GM23338 (cell line): Measurements from ENCODE around the gene DPP10. TPM values are rescaled to one million over a fixed set of nuclear protein-coding genes. Genes with fewer than 3 reads are reported as not detected.

Source experiments
- ATAC-seq: fragments of 200-7000 bp; cut with Tn5 transposase; 3 replicates; pipeline ENCODE4 v1.9.1; 2020
- DNase-seq: peaks from one replicate; pipeline ENCODE4 v3.0.0-alpha.2; 2015; ENCODE audit warnings: low spot score
- H2AFZ ChIP-seq: fragments of 200-600 bp; sonication (generic); 2 replicates; pipeline ENCODE4 v1.8.0; 2016; ENCODE audit warnings: antibody characterized with exemption, mild to moderate bottlenecking, moderate library complexity
- H3F3A ChIP-seq: fragments of 200-600 bp; sonication (generic); replicated peaks from 2 replicates; pipeline ENCODE4 v1.8.0; 2017; ENCODE audit warnings: antibody characterized with exemption, mixed run types, low read depth
- H3K27ac ChIP-seq: fragments of 200-600 bp; sonication (generic); 2 replicates; pipeline ENCODE4 v1.6.1; 2016; ENCODE audit warnings: low read depth
- H3K27me3 ChIP-seq: fragments of 200-600 bp; sonication (generic); 2 replicates; pipeline ENCODE4 v1.8.0; 2016; ENCODE audit warnings: mild to moderate bottlenecking, mixed run types, moderate library complexity; ENCODE audit not compliant: insufficient read depth
- H3K36me3 ChIP-seq: fragments of 200-600 bp; sonication (generic); 2 replicates; pipeline ENCODE4 v1.8.0; 2016; ENCODE audit warnings: mild to moderate bottlenecking; ENCODE audit not compliant: insufficient read depth
- H3K4me1 ChIP-seq: fragments of 200-600 bp; sonication (generic); 2 replicates; pipeline ENCODE4 v1.8.0; 2016; ENCODE audit warnings: mild to moderate bottlenecking, moderate library complexity; ENCODE audit not compliant: insufficient read depth
- H3K4me2 ChIP-seq: fragments of 200-600 bp; sonication (generic); 2 replicates; pipeline ENCODE4 v1.7.1; 2017; ENCODE audit warnings: mixed run types
- H3K4me3 ChIP-seq: fragments of 200-600 bp; sonication (generic); 2 replicates; pipeline ENCODE4 v1.6.1; 2016; ENCODE audit warnings: mixed run types
- H3K79me2 ChIP-seq: fragments of 200-600 bp; sonication (generic); replicated peaks from 2 replicates; pipeline ENCODE4 v1.8.0; 2017; ENCODE audit warnings: mild to moderate bottlenecking; ENCODE audit not compliant: insufficient read depth
- H3K9me2 ChIP-seq: fragments of 200-600 bp; sonication (generic); 2 replicates; pipeline ENCODE4 v1.8.0; 2017; ENCODE audit not compliant: insufficient read depth
- H4K20me1 ChIP-seq: fragments of 200-600 bp; sonication (generic); replicated peaks from 2 replicates; pipeline ENCODE4 v1.8.0; 2017; ENCODE audit warnings: mild to moderate bottlenecking; ENCODE audit not compliant: insufficient read depth
- H3K27ac Mint-ChIP-seq: 2 replicates; pipeline ENCODE4 v1.8.0; 2020; ENCODE audit warnings: inconsistent platforms, mild to moderate bottlenecking, moderate library complexity, mixed read lengths
- H3K27me3 Mint-ChIP-seq: 3 replicates; pipeline ENCODE4 v1.8.0; 2022; ENCODE audit warnings: low read depth, mild to moderate bottlenecking, moderate library complexity, mixed read lengths, inconsistent platforms; ENCODE audit not compliant: insufficient read depth, poor library complexity
- H3K36me3 Mint-ChIP-seq: 3 replicates; pipeline ENCODE4 v1.8.0; 2021; ENCODE audit warnings: low read depth, mild to moderate bottlenecking, inconsistent platforms, moderate library complexity, mixed read lengths
- H3K4me1 Mint-ChIP-seq: 3 replicates; pipeline ENCODE4 v1.8.0; 2020; ENCODE audit warnings: mild to moderate bottlenecking, inconsistent platforms, mixed read lengths
- H3K4me3 Mint-ChIP-seq: 3 replicates; pipeline ENCODE4 v1.8.0; 2021; ENCODE audit warnings: moderate library complexity, mild to moderate bottlenecking, inconsistent platforms, mixed read lengths
- H3K9me3 Mint-ChIP-seq: 3 replicates; pipeline ENCODE4 v1.8.0; 2020; ENCODE audit warnings: moderate library complexity, mild to moderate bottlenecking, inconsistent platforms, mixed read lengths
- CREB1 ChIP-seq: fragments of 250-450 bp; sonication (Bioruptor Pico); IDR thresholded peaks from 2 replicates; pipeline ENCODE4 v1.5.0; 2020; ENCODE audit warnings: low read depth, mild to moderate bottlenecking, moderate library complexity
- CTCF ChIP-seq, 2 experiments: fragments of 200-600 bp in 1 of 2; sonication (generic) in 1 of 2; conservative IDR thresholded peaks; 2 replicates each; pipeline versions ENCODE4 v1.5.1 to v1.6.1; 2016 to 2017; ENCODE audit warnings: antibody characterized with exemption in 2 of 2, low read depth in 2 of 2, mild to moderate bottlenecking in 2 of 2, moderate library complexity in 1 of 2
- EZH2 ChIP-seq: fragments of 200-600 bp; sonication (generic); IDR thresholded peaks from one replicate; pipeline ENCODE4 v1.8.0; 2017; ENCODE audit warnings: antibody characterized with exemption, mild to moderate bottlenecking, low read depth; ENCODE audit not compliant: unreplicated experiment
- EZH2phosphoT487 ChIP-seq: fragments of 200-600 bp; sonication (generic); IDR thresholded peaks from one replicate; pipeline ENCODE4 v1.8.1; 2018; ENCODE audit warnings: antibody characterized with exemption; ENCODE audit not compliant: unreplicated experiment
- JUNB ChIP-seq: IDR thresholded peaks from one replicate; pipeline ENCODE4 v1.6.1; 2016; ENCODE audit warnings: antibody characterized with exemption; ENCODE audit not compliant: unreplicated experiment
- NANOG ChIP-seq: IDR thresholded peaks from 2 replicates; pipeline ENCODE4 v1.6.1; 2016; ENCODE audit warnings: antibody characterized with exemption, borderline replicate concordance
- POLR2AphosphoS5 ChIP-seq: IDR thresholded peaks from 2 replicates; pipeline ENCODE4 v1.6.1; 2016; ENCODE audit warnings: antibody characterized with exemption, low read depth
- STAT1 ChIP-seq: IDR thresholded peaks from one replicate; pipeline ENCODE4 v1.6.1; 2016; ENCODE audit warnings: antibody characterized with exemption; ENCODE audit not compliant: unreplicated experiment
- ZNF114 ChIP-seq: fragments of 250-450 bp; sonication (Bioruptor Pico); IDR thresholded peaks from 2 replicates; pipeline ENCODE4 v1.5.0; 2020; ENCODE audit warnings: mild to moderate bottlenecking, moderate library complexity
- ZNF331 ChIP-seq: fragments of 250-450 bp; sonication (Bioruptor Pico); IDR thresholded peaks from 2 replicates; pipeline ENCODE4 v1.5.0; 2020; ENCODE audit warnings: low read depth, mild to moderate bottlenecking, moderate library complexity
- polyA plus RNA-seq: library from polyadenylated mRNA; unstranded; fragments of >200 nt; fragmentation: Nextera tagmentation; extraction: Ambion mirVana; gene quantifications from 2 replicates; pipeline ENCODE4 v1.2.1, GENCODE V29; 2016
- total RNA-seq: library from RNA; depleted of rRNA; stranded (reverse); fragments of >200 nt; shearing (Covaris generic); gene quantifications from 2 replicates; pipeline ENCODE4 v1.2.3, GENCODE V29; 2014
- TF ChIP-seq, protein P1 (sequence below): IDR thresholded peaks from 2 replicates; pipeline ENCODE4 v1.6.1; 2016; ENCODE audit warnings: antibody characterized with exemption
- TF ChIP-seq, protein P2 (sequence below): fragments of 250-450 bp; sonication (Bioruptor Pico); IDR thresholded peaks from 2 replicates; pipeline ENCODE4 v1.5.0; 2020; ENCODE audit warnings: mild to moderate bottlenecking, moderate library complexity

DPP10 gene
- total and polyA plus RNA-seq, 2 experiments from 2014 or later = 3.6 to 14.8 TPM

- TF ChIP-seq CTCF (conservative IDR thresholded peaks at IDR 0.05; ENCODE audit: low read depth in 2 of 2) = no peak
- TF ChIP-seq, protein P1, sequence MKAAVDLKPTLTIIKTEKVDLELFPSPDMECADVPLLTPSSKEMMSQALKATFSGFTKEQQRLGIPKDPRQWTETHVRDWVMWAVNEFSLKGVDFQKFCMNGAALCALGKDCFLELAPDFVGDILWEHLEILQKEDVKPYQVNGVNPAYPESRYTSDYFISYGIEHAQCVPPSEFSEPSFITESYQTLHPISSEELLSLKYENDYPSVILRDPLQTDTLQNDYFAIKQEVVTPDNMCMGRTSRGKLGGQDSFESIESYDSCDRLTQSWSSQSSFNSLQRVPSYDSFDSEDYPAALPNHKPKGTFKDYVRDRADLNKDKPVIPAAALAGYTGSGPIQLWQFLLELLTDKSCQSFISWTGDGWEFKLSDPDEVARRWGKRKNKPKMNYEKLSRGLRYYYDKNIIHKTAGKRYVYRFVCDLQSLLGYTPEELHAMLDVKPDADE = no peak
- TF ChIP-seq NANOG = no peak
- TF ChIP-seq POLR2AphosphoS5 = no peak
- no peak for TF ChIP-seq ZNF114 (CRISPR knock-in tag)
- no peak for TF ChIP-seq EZH2phosphoT487
- TF ChIP-seq EZH2 = no peak
Observed at GRCh38 chr2:115034801-115035200, 592.4 kb downstream of the DPP10 start (continued).

- H3K4me1 Mint-ChIP-seq = peaks cover 12% of the 10 kb centered on the region; the same call in 2 of the 3 replicates
- H3K9me3 Mint-ChIP-seq = no peaks in the 10 kb centered on the region
- peaks cover 2% of the 10 kb centered on the region for H3K27me3 Mint-ChIP-seq
- no peaks in the 10 kb centered on the region for H3K36me3 Mint-ChIP-seq
- Histone ChIP-seq H3K9me2 (no peaks in the 10 kb centered on the region; the same call in 1 of the 2 replicates), H3F3A (no peaks in the 10 kb centered on the region), H3K36me3 (no peaks in the 10 kb centered on the region), H2AFZ (no peak overlapping the region), H3K4me3 (no peak overlapping the region), H3K27ac (no peak overlapping the region), H4K20me1 (no peaks in the 10 kb centered on the region), H3K4me2 (peak overlapping the region; percentile 3; the same call in 1 of the 2 replicates), H3K4me1 (0 out of 2 replicates have a peak, but pooled peaks cover 8% of the 10 kb centered on the region), H3K79me2 (no peaks in the 10 kb centered on the region), H3K27me3 (no peaks in the 10 kb centered on the region)
- DNase-seq = peak; percentile 68
- H3K4me3 Mint-ChIP-seq = no peak overlapping the region
- H3K27ac Mint-ChIP-seq = peak overlapping the region; percentile 60
- peak; percentile 68 for ATAC-seq
- no peak for TF ChIP-seq POLR2AphosphoS5
- no peak for TF ChIP-seq EZH2
- TF ChIP-seq ZNF331 (CRISPR knock-in tag) = no peak
- no peak for TF ChIP-seq CTCF (conservative IDR thresholded peaks at IDR 0.05; ENCODE audit: low read depth in 2 of 2)
- TF ChIP-seq, protein P2, sequence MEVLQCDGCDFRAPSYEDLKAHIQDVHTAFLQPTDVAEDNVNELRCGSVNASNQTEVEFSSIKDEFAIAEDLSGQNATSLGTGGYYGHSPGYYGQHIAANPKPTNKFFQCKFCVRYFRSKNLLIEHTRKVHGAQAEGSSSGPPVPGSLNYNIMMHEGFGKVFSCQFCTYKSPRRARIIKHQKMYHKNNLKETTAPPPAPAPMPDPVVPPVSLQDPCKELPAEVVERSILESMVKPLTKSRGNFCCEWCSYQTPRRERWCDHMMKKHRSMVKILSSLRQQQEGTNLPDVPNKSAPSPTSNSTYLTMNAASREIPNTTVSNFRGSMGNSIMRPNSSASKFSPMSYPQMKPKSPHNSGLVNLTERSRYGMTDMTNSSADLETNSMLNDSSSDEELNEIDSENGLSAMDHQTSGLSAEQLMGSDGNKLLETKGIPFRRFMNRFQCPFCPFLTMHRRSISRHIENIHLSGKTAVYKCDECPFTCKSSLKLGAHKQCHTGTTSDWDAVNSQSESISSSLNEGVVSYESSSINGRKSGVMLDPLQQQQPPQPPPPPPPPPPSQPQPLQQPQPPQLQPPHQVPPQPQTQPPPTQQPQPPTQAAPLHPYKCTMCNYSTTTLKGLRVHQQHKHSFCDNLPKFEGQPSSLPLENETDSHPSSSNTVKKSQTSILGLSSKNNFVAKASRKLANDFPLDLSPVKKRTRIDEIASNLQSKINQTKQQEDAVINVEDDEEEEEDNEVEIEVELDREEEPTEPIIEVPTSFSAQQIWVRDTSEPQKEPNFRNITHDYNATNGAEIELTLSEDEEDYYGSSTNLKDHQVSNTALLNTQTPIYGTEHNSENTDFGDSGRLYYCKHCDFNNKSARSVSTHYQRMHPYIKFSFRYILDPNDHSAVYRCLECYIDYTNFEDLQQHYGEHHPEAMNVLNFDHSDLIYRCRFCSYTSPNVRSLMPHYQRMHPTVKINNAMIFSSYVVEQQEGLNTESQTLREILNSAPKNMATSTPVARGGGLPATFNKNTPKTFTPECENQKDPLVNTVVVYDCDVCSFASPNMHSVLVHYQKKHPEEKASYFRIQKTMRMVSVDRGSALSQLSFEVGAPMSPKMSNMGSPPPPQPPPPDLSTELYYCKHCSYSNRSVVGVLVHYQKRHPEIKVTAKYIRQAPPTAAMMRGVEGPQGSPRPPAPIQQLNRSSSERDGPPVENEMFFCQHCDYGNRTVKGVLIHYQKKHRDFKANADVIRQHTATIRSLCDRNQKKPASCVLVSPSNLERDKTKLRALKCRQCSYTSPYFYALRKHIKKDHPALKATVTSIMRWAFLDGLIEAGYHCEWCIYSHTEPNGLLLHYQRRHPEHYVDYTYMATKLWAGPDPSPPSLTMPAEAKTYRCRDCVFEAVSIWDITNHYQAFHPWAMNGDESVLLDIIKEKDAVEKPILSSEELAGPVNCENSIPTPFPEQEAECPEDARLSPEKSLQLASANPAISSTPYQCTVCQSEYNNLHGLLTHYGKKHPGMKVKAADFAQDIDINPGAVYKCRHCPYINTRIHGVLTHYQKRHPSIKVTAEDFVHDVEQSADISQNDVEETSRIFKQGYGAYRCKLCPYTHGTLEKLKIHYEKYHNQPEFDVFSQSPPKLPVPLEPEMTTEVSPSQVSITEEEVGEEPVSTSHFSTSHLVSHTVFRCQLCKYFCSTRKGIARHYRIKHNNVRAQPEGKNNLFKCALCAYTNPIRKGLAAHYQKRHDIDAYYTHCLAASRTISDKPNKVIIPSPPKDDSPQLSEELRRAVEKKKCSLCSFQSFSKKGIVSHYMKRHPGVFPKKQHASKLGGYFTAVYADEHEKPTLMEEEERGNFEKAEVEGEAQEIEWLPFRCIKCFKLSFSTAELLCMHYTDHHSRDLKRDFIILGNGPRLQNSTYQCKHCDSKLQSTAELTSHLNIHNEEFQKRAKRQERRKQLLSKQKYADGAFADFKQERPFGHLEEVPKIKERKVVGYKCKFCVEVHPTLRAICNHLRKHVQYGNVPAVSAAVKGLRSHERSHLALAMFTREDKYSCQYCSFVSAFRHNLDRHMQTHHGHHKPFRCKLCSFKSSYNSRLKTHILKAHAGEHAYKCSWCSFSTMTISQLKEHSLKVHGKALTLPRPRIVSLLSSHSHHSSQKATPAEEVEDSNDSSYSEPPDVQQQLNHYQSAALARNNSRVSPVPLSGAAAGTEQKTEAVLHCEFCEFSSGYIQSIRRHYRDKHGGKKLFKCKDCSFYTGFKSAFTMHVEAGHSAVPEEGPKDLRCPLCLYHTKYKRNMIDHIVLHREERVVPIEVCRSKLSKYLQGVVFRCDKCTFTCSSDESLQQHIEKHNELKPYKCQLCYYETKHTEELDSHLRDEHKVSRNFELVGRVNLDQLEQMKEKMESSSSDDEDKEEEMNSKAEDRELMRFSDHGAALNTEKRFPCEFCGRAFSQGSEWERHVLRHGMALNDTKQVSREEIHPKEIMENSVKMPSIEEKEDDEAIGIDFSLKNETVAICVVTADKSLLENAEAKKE (CRISPR knock-in tag) = no peak
- no peak for TF ChIP-seq NANOG
- no peak for TF ChIP-seq STAT1
- TF ChIP-seq EZH2phosphoT487 = no peak
- TF ChIP-seq JUNB = no peak
- no peak for TF ChIP-seq CREB1 (CRISPR knock-in tag)
- TF ChIP-seq ZNF114 (CRISPR knock-in tag) = no peak
Observed at GRCh38 chr2:115036818-115037217, 594.4 kb downstream of the DPP10 start.
